ENCODE measurements around the gene DOCK3. TPM values are rescaled to one million over a fixed set of nuclear protein-coding genes. Genes with fewer than 3 reads are reported as not detected.

DOCK3 gene
- total and polyA plus RNA-seq, 2 of the 4 experiments (the other 2 are of a cell fraction): under 0.01 to 0.12 TPM

GRCh38 chr3:50734985-50735384 lies 60.3 kb downstream of the DOCK3 start:
- no peaks in the 10 kb centered on the region for H3K36me3 ChIP-seq (ENCODE audit: control insufficient read depth, insufficient read depth, low read length)
- H3K79me1 ChIP-seq (ENCODE audit: low read depth in 1 of 2, low read length in 2 of 2): no peaks in the 10 kb centered on the region
- no peak overlapping the region for H3K56ac ChIP-seq (ENCODE audit: extremely low read depth, insufficient read depth, low read length)
- BruUV-seq (replicated peaks): no TSS peak
- H3K4me2 ChIP-seq (ENCODE audit: low read depth, low read length): no peak overlapping the region
- POLR2A ChIA-PET (ENCODE audit: unreplicated experiment): no interaction called here
- no peak overlapping the region for H2AK5ac ChIP-seq (ENCODE audit: low read depth, low read length)
- intact Hi-C loops (cut with micrococcal nuclease) (no loop called here), dilution Hi-C loops (cut with HindIII; ENCODE audit: low sequenced_read_pairs, unreplicated experiment) (no loop called here), in situ Hi-C loops (cut with MboI; ENCODE audit: low sequenced_read_pairs) (no loop called here)
- no peak for DNase-seq
- no peak overlapping the region for H3K4ac ChIP-seq (ENCODE audit: low read depth, low read length)
- no peak overlapping the region for H3K27ac ChIP-seq (ENCODE audit: insufficient read depth, low read length)
- H2BK20ac ChIP-seq (ENCODE audit: low read depth, low read length): no peak overlapping the region
- H4K8ac ChIP-seq (ENCODE audit: low read depth in 2 of 2, low read length in 2 of 2): no peak overlapping the region
- no peaks in the 10 kb centered on the region for H3K9me1 ChIP-seq (ENCODE audit: insufficient read depth, low read length)
- no peak overlapping the region for H3K18ac ChIP-seq (ENCODE audit: low read depth, low read length)
- no peak overlapping the region for H4K5ac ChIP-seq (ENCODE audit: low read depth, low read length)
- H3K23ac ChIP-seq (ENCODE audit: low read depth, low read length): no peak overlapping the region
- H3K27me3 ChIP-seq (ENCODE audit: control insufficient read depth, insufficient read depth, low read length): no peaks in the 10 kb centered on the region
- no peak overlapping the region for H4K91ac ChIP-seq (ENCODE audit: insufficient read depth, low read depth, low read length)
- no peak for ATAC-seq (ENCODE audit: low read depth)
- no peaks in the 10 kb centered on the region for H3K4me1 ChIP-seq (ENCODE audit: control insufficient read depth, insufficient read depth, low read length)
- H3K14ac ChIP-seq (replicated peaks; ENCODE audit: low read depth, low read length): no peak overlapping the region
- no peak overlapping the region for H2AFZ ChIP-seq (replicated peaks; ENCODE audit: low read length, poor library complexity)
- H2AK9ac ChIP-seq (replicated peaks; ENCODE audit: low read depth, low read length, poor library complexity): no peak overlapping the region
- H2BK15ac ChIP-seq (ENCODE audit: low read depth, low read length): no peak overlapping the region
- CTCF ChIA-PET: no interaction called here
- no CpG with 5 or more reads among the region's 1 CpG for WGBS, 2 experiments (ENCODE audit: extremely low coverage in 2 of 2, insufficient read length in 1 of 2)
- H3K9ac ChIP-seq (ENCODE audit: low read depth, low read length): no peak overlapping the region
- no peak overlapping the region for H2BK120ac ChIP-seq (ENCODE audit: low read depth, low read length)
- no peaks in the 10 kb centered on the region for H3K9me3 ChIP-seq (ENCODE audit: control insufficient read depth, insufficient read depth, low read length)
- no peak for TF ChIP-seq RFX5 (IDR thresholded peaks at IDR 0.05; ENCODE audit: low read depth, low read length)
- no peak for TF ChIP-seq FOS (IDR thresholded peaks at IDR 0.05; ENCODE audit: low read depth, low read length)
- no peak for TF ChIP-seq MAZ (IDR thresholded peaks at IDR 0.05; ENCODE audit: borderline replicate concordance, low read depth, low read length)
- TF ChIP-seq, protein P1, sequence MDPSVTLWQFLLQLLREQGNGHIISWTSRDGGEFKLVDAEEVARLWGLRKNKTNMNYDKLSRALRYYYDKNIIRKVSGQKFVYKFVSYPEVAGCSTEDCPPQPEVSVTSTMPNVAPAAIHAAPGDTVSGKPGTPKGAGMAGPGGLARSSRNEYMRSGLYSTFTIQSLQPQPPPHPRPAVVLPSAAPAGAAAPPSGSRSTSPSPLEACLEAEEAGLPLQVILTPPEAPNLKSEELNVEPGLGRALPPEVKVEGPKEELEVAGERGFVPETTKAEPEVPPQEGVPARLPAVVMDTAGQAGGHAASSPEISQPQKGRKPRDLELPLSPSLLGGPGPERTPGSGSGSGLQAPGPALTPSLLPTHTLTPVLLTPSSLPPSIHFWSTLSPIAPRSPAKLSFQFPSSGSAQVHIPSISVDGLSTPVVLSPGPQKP (IDR thresholded peaks at IDR 0.05; ENCODE audit: borderline replicate concordance, low read depth, low read length): no peak
- no peak for TF ChIP-seq CEBPB (IDR thresholded peaks at IDR 0.05; ENCODE audit: low read depth, low read length)
- TF ChIP-seq BHLHE40 (IDR thresholded peaks at IDR 0.05; ENCODE audit: low read depth, low read length): no peak
- H4K20me1 ChIP-seq (ENCODE audit: insufficient read depth, low read length): no peaks in the 10 kb centered on the region
- no peak overlapping the region for H2BK5ac ChIP-seq (ENCODE audit: low read depth, low read length, poor library complexity, severe bottlenecking)
- no peak overlapping the region for H3K4me3 ChIP-seq (ENCODE audit: insufficient read depth, low read depth, low read length)

Measured in IMR-90 (cell line).